Pancreas (tissue), 10 donors: ENCODE data around the gene HMGCS2. TPM values are rescaled to one million over a fixed set of nuclear protein-coding genes. Genes with fewer than 3 reads are reported as not detected.

Source experiments
- ATAC-seq, 4 donors: fragments of 200-7000 bp; cut with Tn5 transposase; one replicate each; pipeline versions ENCODE4 v1.8.0 to v1.9.1; 2020; ENCODE audit warnings: mild to moderate bottlenecking in 4 of 4, moderate library complexity in 4 of 4
- DNase-seq, 6 donors: peaks; one replicate each; pipeline ENCODE4 v3.0.0-alpha.2; 2020
- FAIRE-seq: peaks from 2 replicates; lab custom pipeline; 2012; peaks lifted over from hg19 to GRCh38; lab: Jason Lieb, UNC
- H3K27ac ChIP-seq, 4 donors: fragments of 200-600 bp; sonication (generic); 1 replicate in 3 of 4; 2 replicates in 1 of 4; pipeline versions ENCODE4 v1.5.0 to v1.8.0; 2020
- H3K27me3 ChIP-seq, 4 donors: fragments of 200-600 bp; one replicate each; pipeline ENCODE4 v1.8.0; 2021
- H3K36me3 ChIP-seq, 3 donors: fragments of 200-600 bp; sonication (generic) in 1 of 3; one replicate each; pipeline versions ENCODE4 v1.5.0 to v1.8.0; 2020 to 2021
- H3K4me1 ChIP-seq, 3 donors: fragments of 200-600 bp; one replicate each; pipeline ENCODE4 v1.8.0; 2021
- H3K4me3 ChIP-seq, 4 donors: fragments of 200-600 bp; sonication (generic) in 2 of 4; one replicate each; pipeline versions ENCODE4 v1.5.0 to v1.8.0; 2020 to 2021
- H3K9me3 ChIP-seq, 4 donors: fragments of 200-600 bp; one replicate each; pipeline ENCODE4 v1.8.0; 2021
- WGBS, 2 donors: extraction: QIAGEN DNeasy Blood & Tissue Kit; methylation state at CpG; one replicate each; pipeline ENCODE4 v1.1.7; 2013; 5-methylcytosine and 5-hydroxymethylcytosine counted together
- intact Hi-C, 3 donors: fragments of 100-400 bp; cut with DNase I; formaldehyde crosslinking; loops; one replicate each; pipeline versions ENCODE4 v1.11.1 to v1.14.2; 2022
- polyA plus RNA-seq, 2 donors: library from polyadenylated mRNA; stranded (reverse); fragments of 200-250 nt; gene quantifications; one replicate each; pipeline ENCODE4 v1.2.3, GENCODE V29; 2013
- total RNA-seq, 6 donors: library from RNA; stranded (reverse); fragmentation: NEBNext Ultra II Directional in 4 of 6; extraction: Animal tissue kit (Norgen Biotek cat#: 25700) in 4 of 6; gene quantifications; one replicate each; pipeline versions ENCODE4 v1.2.1 to v1.2.4, GENCODE V29; 2021 to 2023
- TF ChIP-seq, protein P1 (sequence below), 4 donors: fragments of 200-600 bp; sonication (generic) in 3 of 4; IDR thresholded peaks; one replicate each; pipeline versions ENCODE4 v1.5.0 to v1.8.0; 2021; ENCODE audit warnings: antibody characterized with exemption in 4 of 4
- donor health status: healthy with polysubstance abuse.
- donor health status: DM: no; HTN: no; CAD: no; lungs with moderate emphysema.
- donor health status: DM: no; HTN: no; CAD: no.
- donor health status: control.
- donor health status: control.
- donor health status: Bipolar disorder and iron deficiency.
- donor health status: DM: yes; HTN: yes; CAD: no.
- donor health status: DM: no; HTN: no; CAD: no.
- donor health status: DM: no; HTN: no; CAD: no.
- donor health status: DM: yes; HTN: yes; CAD: no.

HMGCS2 gene
- total and polyA plus RNA-seq, 8 donors: 0.23 to 32.2 (median 0.66) TPM; not detected in 2

DNA sequence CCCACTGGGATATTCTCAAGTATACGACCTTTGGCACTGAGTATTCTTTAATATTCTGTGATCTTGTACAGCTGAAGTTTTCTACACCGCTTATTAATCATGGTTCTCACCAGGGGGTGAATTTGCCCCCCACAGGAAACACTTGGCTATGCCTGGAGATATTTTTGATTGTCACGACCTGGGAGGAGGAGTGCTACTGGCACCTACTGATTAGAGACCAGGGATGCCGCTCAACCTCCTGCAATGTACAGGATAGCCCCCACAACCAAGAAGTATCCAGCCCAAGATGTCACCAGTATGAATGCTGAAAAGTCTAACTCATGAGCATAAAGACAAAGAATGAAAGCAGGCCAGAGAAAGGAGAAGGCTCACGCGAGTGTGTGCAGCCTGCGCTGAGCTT lies 28.9 kb upstream of the HMGCS2 start:
- no peaks in the 10 kb centered on the region for H3K36me3 ChIP-seq
- DNase-seq (no peak), FAIRE-seq (no peak), ATAC-seq (no peak)
- TF ChIP-seq, protein P1, sequence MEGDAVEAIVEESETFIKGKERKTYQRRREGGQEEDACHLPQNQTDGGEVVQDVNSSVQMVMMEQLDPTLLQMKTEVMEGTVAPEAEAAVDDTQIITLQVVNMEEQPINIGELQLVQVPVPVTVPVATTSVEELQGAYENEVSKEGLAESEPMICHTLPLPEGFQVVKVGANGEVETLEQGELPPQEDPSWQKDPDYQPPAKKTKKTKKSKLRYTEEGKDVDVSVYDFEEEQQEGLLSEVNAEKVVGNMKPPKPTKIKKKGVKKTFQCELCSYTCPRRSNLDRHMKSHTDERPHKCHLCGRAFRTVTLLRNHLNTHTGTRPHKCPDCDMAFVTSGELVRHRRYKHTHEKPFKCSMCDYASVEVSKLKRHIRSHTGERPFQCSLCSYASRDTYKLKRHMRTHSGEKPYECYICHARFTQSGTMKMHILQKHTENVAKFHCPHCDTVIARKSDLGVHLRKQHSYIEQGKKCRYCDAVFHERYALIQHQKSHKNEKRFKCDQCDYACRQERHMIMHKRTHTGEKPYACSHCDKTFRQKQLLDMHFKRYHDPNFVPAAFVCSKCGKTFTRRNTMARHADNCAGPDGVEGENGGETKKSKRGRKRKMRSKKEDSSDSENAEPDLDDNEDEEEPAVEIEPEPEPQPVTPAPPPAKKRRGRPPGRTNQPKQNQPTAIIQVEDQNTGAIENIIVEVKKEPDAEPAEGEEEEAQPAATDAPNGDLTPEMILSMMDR (IDR thresholded peaks at IDR 0.05): no peak
- H3K9me3 ChIP-seq: no peaks in the 10 kb centered on the region
- intact Hi-C loops: no loop called here
- H3K27me3 ChIP-seq: no peaks in the 10 kb centered on the region
- H3K4me3 ChIP-seq: peak overlapping the region in 2 of 4 donors; percentile 39 to 41
- H3K27ac ChIP-seq: peak overlapping the region in 1 of 4 donors; percentile 86
- WGBS, 2 donors: 58 to 72% methylated on average over 7 of the region's 7 CpGs
- H3K4me1 ChIP-seq: peaks cover 5 to 9% (median 7%) of the 10 kb centered on the region in 3 donors

DNA sequence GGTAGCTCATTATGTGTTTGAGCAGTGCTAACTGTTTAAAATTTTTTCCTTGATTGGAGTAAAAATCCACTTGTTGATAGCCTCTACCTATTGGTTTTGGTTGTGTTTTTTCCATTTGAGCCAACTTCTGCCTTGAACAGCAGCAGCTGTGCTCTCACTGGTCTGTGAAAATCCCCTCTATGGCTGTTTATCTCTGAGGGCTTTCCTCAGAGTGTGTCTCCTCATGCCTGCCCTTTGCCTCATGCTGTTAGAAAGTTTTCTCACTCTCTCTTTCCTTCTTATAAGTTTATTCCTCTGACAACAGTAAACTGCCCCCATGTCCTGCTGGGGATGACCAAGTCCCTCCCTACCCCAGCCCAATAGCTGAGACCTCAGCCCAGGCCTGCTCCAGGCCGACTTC lies 28.5 kb upstream of the HMGCS2 start:
- Histone ChIP-seq H3K9me3 (no peaks in the 10 kb centered on the region), H3K36me3 (no peaks in the 10 kb centered on the region), H3K4me1 (peaks cover 5 to 9% (median 7%) of the 10 kb centered on the region in 3 donors), H3K27ac (peak overlapping the region in 1 of 4 donors; percentile 86), H3K4me3 (peak overlapping the region in 1 of 4 donors; percentile 39), H3K27me3 (no peaks in the 10 kb centered on the region)
- FAIRE-seq: no peak
- DNase-seq: no peak
- 55 to 79% methylated on average over 1 of the region's 1 CpG for WGBS, 2 donors
- intact Hi-C loops: no loop called here
- ATAC-seq: no peak
- TF ChIP-seq, protein P1 (IDR thresholded peaks at IDR 0.05): no peak

DNA sequence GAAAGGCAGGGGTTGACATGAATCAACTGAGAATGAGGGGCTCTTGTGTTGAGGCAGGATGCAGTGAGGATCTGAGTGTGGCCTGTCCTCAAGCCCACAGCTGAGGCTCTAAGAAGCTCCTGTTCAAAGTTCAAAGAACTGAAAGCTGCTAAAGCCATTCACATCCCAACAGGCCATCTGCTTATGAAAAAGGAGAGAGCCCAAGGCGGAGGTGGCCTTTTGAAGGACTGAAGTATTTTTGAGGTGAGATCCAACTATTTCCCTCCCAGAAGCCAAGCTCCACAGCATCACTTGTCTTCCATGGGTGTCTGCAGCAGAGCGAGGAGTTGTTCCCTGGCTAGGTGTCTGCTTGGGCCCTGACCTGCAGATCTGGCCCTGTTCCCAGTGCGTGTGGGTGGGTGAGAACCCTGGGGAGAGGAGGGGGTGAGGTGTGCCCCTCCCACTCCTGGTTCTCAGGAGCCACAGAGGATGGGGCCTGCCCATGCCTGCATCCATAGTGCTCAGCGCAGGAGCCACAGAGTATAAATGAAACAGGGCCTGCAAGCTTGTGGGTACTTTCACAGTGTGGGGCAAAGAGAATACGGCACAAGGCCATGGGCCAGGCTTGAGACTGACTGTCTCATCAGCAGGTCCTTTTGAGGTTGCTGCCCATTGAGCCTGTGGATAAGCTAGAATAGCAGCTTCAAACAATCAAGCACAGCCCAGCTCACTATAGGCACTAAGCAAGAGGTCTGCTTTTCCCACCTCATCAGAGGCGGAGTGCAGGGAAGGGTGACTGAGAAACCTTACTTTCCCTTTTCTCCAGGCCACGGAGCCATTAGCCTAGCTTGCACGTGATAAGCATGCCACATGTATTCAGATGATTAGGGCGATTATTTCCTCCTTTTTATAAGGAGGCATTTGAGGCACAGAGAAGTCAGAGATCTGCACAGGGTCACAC lies 26.8 kb upstream of the HMGCS2 start:
- FAIRE-seq (no peak), DNase-seq (peak in 2 of 6 donors; percentile 50 to 55), ATAC-seq (no peak)
- H3K27me3 ChIP-seq: no peaks in the 10 kb centered on the region
- TF ChIP-seq, protein P1 (IDR thresholded peaks at IDR 0.05): no peak
- no peak overlapping the region for H3K27ac ChIP-seq
- no peaks in the 10 kb centered on the region for H3K36me3 ChIP-seq
- no peak overlapping the region for H3K4me3 ChIP-seq
- 61 to 64% methylated on average over 9 of the region's 9 CpGs for WGBS, 2 donors
- intact Hi-C loops: no loop called here
- no peaks in the 10 kb centered on the region for H3K9me3 ChIP-seq
- H3K4me1 ChIP-seq: peaks cover 4 to 21% (median 17%) of the 10 kb centered on the region in 3 donors

DNA sequence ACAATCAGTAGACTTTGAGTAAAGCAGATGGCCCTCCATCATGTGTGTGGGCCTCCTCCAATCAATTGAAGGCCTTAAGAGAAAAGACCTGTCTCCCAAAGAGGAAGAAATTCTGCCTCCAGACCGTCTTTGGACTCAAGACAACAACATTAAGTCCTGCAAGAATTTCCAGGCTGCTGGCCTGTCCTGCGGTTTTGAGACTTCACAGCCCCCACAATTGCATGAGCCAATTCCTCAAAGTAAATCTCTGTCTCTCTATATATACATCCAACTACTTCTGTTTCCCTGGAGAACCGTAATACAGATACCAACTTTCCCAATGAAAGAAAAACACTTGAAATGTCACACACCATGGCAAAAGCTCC lies 26.2 kb upstream of the HMGCS2 start:
- H3K9me3 ChIP-seq: no peaks in the 10 kb centered on the region
- no peak overlapping the region for H3K4me3 ChIP-seq
- H3K27me3 ChIP-seq: no peaks in the 10 kb centered on the region
- ATAC-seq (no peak), DNase-seq (no peak), FAIRE-seq (no peak)
- 78 to 88% methylated on average over 3 of the region's 3 CpGs for WGBS, 2 donors
- no peaks in the 10 kb centered on the region for H3K36me3 ChIP-seq
- TF ChIP-seq, protein P1 (IDR thresholded peaks at IDR 0.05): no peak
- H3K27ac ChIP-seq: no peak overlapping the region
- H3K4me1 ChIP-seq: peaks cover 4 to 15% (median 13%) of the 10 kb centered on the region in 3 donors
- intact Hi-C loops: no loop called here
